HG03469 (cell line): ENCODE measurements around the gene EXOC4.

Source experiments
- ATAC-seq: cut with Tn5 transposase; IDR thresholded peaks from one replicate; pipeline ENCODE4 v1.9.1; 2021; ENCODE audit warnings: mild to moderate bottlenecking, moderate library complexity, moderate number of reproducible peaks; ENCODE audit not compliant: unreplicated experiment

Gene EXOC4

GRCh38 chr7:133690740-133691139, 437.9 kb downstream of the EXOC4 start:
- ATAC-seq: no peak

DNA sequence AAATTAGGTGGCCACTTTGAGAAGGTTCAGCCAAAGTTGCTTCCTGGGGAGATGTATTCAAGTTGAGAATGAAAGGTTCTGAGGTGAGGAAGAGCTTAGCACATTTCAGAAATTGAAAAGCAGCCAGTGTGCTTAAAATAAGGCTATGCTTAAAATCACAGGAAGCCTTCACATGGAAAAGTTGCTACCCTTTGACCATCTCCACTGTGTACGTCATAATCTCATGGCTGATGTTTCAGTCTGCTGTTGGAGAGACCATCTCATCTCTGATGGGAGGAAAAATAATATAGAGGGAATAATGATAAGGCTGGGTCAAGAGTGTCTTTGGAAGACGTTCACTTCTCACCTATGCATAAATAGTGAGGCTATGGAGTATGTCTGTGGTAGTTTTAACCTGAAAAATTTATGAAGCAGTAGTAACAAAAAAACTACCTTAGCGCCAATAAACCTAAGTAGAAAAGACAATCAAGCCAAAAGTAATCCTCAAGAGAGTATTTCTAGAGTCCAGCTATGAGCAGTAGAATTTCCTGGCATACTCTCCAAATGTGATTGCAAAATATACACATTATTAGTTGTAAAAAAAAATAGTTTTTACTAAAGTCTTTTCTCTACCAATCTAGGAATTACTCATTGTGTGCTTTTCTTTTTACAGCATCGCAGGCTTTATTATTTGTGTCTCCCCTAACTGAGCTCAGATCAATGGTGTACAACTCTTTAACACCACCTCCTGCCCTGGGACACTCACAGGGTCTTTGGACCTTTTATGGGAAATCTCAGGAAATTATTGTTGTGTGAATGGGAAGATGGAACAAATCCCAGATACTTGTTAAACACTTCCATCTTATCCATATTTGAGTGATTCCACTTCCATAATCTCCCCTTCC, 439.1 kb downstream of the EXOC4 start:
- ATAC-seq: no peak

DNA sequence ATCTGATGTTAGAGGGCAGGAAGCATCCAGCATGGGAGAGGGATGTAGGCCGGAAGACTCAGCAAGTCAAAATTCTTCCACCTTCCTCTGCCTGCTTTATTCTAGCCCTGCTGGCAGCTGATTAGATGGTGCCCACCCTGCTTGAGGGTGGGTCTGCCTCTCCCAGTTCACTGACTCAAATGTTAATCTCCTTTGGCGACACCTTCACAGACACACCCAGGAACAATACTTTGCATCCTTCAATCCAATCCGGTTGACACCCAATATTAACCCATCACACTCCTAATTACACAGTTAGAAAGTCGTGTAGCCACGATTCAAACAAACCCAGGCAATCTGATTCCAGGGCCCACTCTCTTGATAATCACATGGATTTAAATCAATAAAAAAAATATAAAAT, 440.4 kb downstream of the EXOC4 start:
- ATAC-seq: no peak

DNA sequence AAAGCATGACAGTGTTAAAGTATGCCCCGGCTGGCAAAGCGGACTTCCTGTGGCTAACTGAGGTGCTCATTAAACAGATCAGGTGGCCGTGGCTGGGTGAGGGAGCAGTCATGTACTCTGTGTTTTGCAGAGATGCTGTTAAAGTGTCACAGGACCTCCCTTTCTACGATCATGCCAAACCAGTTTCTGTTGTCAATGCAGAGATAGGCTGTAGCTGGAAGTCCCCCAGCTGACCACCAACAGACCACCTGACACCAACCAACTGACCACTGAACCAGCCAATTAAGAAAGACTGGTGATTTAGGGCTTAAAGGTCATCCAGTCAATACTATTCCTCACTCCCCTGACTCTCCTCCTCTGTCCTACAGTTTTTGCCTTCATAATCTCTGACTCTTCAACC, 443.2 kb downstream of the EXOC4 start:
- ATAC-seq: no peak

DNA sequence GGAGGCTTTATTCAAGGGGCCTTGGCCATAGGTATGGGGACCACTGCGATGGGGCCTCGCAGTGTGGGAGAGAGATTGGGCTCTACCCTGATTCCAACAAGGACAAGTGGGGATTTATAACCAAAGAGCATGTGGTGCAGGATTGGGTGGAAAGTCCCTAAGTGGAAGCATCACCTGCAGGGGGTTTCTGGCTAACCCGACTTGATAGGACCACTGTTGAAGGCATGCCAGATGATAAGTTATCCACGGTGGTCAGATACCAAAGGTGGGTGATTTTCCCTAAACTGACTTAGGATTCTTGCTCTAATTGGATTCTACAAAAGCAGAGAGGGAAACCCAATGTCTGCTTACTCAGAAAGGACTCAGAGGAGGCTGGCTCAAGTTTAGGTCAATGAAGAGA, 444.7 kb downstream of the EXOC4 start:
- ATAC-seq: no peak

DNA sequence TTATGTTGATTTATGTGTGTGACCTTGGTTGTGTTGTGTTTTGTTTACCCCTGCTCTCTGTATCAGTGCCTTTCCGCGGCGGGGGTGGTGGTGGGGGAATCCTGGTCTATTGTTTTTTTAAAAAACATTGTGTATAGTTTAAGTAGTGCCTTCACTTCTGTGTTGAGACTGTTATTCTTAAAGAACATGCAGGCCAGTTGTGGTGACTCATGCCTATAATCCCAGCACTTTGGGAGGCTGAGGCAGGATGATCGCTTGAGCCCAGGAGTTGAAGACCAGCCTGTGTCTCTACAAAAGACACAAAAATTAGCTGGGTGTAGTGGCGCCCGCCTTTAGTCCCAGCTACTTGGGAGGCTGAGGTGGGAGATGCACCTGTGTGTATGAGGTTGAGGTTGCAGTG, 445.2 kb downstream of the EXOC4 start:
- ATAC-seq: no peak

GRCh38 chr7:133699386-133699785, 446.5 kb downstream of the EXOC4 start:
- ATAC-seq: no peak

DNA sequence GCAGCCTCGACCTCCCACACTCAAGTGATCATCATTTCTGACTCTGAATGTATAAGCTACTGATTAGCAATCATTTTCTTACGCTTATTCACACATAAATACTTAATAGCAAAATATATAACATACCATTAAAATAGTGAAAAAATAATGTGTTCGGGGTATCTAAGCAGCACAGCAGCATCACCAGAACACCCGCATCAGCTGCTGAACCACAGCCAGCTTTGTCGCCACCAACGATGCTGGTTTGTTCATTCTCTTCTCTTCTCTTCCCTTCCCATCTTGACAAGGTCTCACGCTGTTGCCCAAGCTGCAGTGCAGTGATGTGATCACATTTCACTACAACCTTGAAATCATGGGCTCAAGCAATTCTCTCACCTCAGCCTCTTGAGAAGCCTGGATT, 449.2 kb downstream of the EXOC4 start:
- no peak for ATAC-seq

- ATAC-seq: no peak
These were observed 450.1 kb downstream of the EXOC4 start for GRCh38 chr7:133702960-133703359.

- ATAC-seq: no peak
These were observed 450.7 kb downstream of the EXOC4 start for GRCh38 chr7:133703547-133703946.

DNA sequence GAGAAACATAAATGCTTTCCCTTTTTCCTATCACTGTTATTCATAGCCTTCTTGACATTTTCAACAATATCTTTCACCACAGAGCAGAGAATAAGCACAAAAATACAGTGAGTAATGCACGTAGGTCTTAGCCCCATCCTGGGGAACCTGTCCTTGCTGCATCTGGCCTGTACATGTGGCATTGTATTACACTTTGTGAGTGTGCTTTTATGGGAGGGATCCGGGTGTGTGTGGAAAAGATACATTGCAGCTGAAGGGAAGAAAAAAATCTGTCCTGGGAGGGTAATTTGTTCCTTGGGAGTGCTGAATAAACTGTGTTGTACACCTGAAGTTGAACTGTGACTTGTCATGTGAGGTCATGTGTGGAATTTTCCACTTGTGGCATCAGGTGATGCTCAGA, 451.6 kb downstream of the EXOC4 start:
- ATAC-seq: no peak

DNA sequence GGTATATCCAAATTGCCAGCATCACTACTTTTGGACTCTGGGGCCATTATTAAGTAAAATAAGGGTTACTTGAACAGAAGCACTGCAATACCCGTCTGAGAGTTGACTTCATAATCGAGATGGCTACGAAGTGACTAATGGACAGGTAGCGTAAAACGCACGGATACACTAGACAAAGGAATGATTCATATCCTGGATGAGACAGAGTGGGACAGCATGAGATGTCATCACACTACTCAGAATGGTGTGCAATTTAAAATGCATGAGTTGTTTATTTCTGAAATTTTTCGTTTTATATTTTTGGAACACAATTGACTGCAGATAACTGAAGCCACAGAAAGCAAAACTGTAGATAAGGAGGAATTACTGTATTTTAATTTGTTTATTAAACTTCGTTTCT, 452.7 kb downstream of the EXOC4 start:
- no peak for ATAC-seq

- ATAC-seq: no peak
These were observed 453.1 kb downstream of the EXOC4 start for GRCh38 chr7:133706016-133706415.

- no peak for ATAC-seq
These were observed 456.4 kb downstream of the EXOC4 start for GRCh38 chr7:133709036-133709880.

DNA sequence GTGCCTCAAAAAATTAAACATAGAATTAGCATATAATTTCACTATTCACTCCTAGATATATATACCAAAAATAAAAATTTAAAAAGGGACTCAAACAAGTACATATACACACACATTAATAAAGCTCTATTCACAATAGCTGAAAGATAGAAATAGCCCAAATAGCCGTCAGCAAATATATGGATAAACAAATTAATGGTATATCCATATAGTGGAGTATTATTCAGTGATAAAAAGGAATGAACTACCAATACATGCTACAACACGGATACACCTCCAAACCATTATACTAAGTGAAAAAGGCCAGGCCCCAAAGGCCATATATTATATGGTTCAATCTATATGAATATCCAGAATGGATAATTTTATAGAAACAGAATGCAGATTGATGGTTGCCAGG, 459.7 kb downstream of the EXOC4 start:
- no peak for ATAC-seq

- ATAC-seq: no peak
These were observed 461.8 kb downstream of the EXOC4 start for GRCh38 chr7:133714654-133715053.

GRCh38 chr7:133718131-133718530, 465.3 kb downstream of the EXOC4 start:
- ATAC-seq: no peak

- ATAC-seq: no peak
These were observed 470.2 kb downstream of the EXOC4 start for GRCh38 chr7:133723044-133723443.

- no peak for ATAC-seq
These were observed 471.3 kb downstream of the EXOC4 start for GRCh38 chr7:133724148-133724547.

DNA sequence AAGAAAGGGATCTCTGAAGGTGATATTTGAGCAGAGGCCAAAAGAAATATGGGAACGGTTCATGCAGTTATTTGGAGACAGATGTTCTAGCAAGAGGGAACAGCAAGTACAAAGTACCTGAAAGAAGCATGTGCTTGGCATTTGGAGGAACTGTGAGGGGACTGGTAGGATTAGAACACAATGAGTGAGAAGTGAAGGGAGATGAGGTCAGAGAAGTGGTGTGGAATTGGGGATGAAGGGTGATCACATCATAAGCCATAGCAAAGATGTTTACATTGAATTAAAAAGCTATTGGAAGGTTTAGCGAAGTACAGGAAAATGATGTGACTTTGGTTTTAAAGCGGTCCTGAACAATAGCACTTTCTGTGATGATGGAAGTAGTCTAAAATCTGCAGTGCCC, 471.8 kb downstream of the EXOC4 start:
- no peak for ATAC-seq

GRCh38 chr7:133727476-133728214, 474.8 kb downstream of the EXOC4 start:
- no peak for ATAC-seq
